PC-3 (cell line): ENCODE measurements around the gene LRRC4B. TPM values are rescaled to one million over a fixed set of nuclear protein-coding genes. Genes with fewer than 3 reads are reported as not detected.

Source experiments
- ATAC-seq: fragments of 200-7000 bp; cut with Tn5 transposase; 2 replicates; pipeline ENCODE4 v1.9.1; 2020; ENCODE audit warnings: mild to moderate bottlenecking, moderate library complexity
- BruUV-seq: library from RNA; stranded (reverse); fragments of 400-500 nt; replicated peaks from 2 replicates; lab custom pipeline; 2021; lab: Mats Ljungman, UMichigan
- CTCF ChIA-PET: fragments of 300-600 bp; sonication (Branson Sonifier 250); formaldehyde crosslinking; loops from one replicate; lab custom pipeline; 2022; ENCODE audit warnings: antibody characterized with exemption; lab: Charles Lee
- POLR2A ChIA-PET: fragments of 300-600 bp; sonication (Branson Sonifier 250); formaldehyde crosslinking; loops from one replicate; lab custom pipeline; 2022; ENCODE audit warnings: antibody characterized with exemption; ENCODE audit not compliant: unreplicated experiment; lab: Charles Lee
- DNase-seq: peaks from one replicate; pipeline ENCODE4 v3.0.0-alpha.2; 2015
- H2AFZ ChIP-seq: fragments of 300-600 bp; sonication (generic); 2 replicates; pipeline ENCODE4 v1.6.0; 2016; ENCODE audit warnings: antibody characterized with exemption, low read length
- H3F3A ChIP-seq: fragments of 300-600 bp; sonication (generic); one replicate; pipeline ENCODE4 v1.6.0; 2017; ENCODE audit warnings: antibody characterized with exemption, low read length, control low read depth, mild to moderate bottlenecking; ENCODE audit not compliant: unreplicated experiment
- H3K27ac ChIP-seq: fragments of 300-600 bp; sonication (generic); 2 replicates; pipeline ENCODE4 v1.5.1; 2016; ENCODE audit warnings: mild to moderate bottlenecking, low read length
- H3K27me3 ChIP-seq: fragments of 300-600 bp; sonication (generic); 2 replicates; pipeline ENCODE4 v1.6.1; 2016; ENCODE audit warnings: low read length, mixed read lengths
- H3K36me3 ChIP-seq: fragments of 300-600 bp; sonication (generic); 2 replicates; pipeline ENCODE4 v1.6.1; 2016; ENCODE audit warnings: low read depth, mixed run types, low read length, mixed read lengths
- H3K4me1 ChIP-seq: fragments of 300-600 bp; sonication (generic); 2 replicates; pipeline ENCODE4 v1.5.1; 2016; ENCODE audit warnings: low read length; ENCODE audit not compliant: insufficient read depth
- H3K4me2 ChIP-seq: fragments of 300-600 bp; sonication (generic); 2 replicates; pipeline ENCODE4 v1.6.0; 2016; ENCODE audit warnings: low read length
- H3K4me3 ChIP-seq: fragments of 300-600 bp; sonication (generic); 2 replicates; pipeline ENCODE4 v1.5.1; 2016; ENCODE audit warnings: mild to moderate bottlenecking, low read length, mixed read lengths
- H3K79me2 ChIP-seq: fragments of 300-600 bp; sonication (generic); 2 replicates; pipeline ENCODE4 v1.6.1; 2017; ENCODE audit warnings: low read length, mixed read lengths
- H3K9ac ChIP-seq: fragments of 300-600 bp; sonication (generic); 2 replicates; pipeline ENCODE4 v1.6.0; 2016; ENCODE audit warnings: mild to moderate bottlenecking, low read length
- H3K9me2 ChIP-seq: fragments of 300-600 bp; sonication (generic); replicated peaks from 2 replicates; pipeline ENCODE4 v1.6.1; 2016; ENCODE audit warnings: mixed run types, low read length, mixed read lengths
- H3K9me3 ChIP-seq: fragments of 300-600 bp; sonication (generic); 2 replicates; pipeline ENCODE4 v1.6.1; 2016; ENCODE audit warnings: low read length, mixed read lengths
- H4K20me1 ChIP-seq: fragments of 300-600 bp; sonication (generic); 2 replicates; pipeline ENCODE4 v1.6.1; 2016; ENCODE audit warnings: low read length, mixed read lengths
- CTCF ChIP-seq: fragments of 300-600 bp; sonication (generic); conservative IDR thresholded peaks from 2 replicates; pipeline ENCODE4 v1.5.1; 2017; ENCODE audit warnings: antibody characterized with exemption, low read depth, mild to moderate bottlenecking, low read length
- EZH2 ChIP-seq: fragments of 300-600 bp; sonication (generic); IDR thresholded peaks from one replicate; pipeline ENCODE4 v1.6.1; 2017; ENCODE audit warnings: antibody characterized with exemption, mild to moderate bottlenecking, low read length; ENCODE audit not compliant: unreplicated experiment
- EZH2phosphoT487 ChIP-seq: fragments of 300-600 bp; sonication (generic); IDR thresholded peaks from 2 replicates; pipeline ENCODE4 v1.6.1; 2018; ENCODE audit warnings: mild to moderate bottlenecking, antibody characterized with exemption, low read length, borderline replicate concordance
- intact Hi-C: fragments of 100-400 bp; cut with micrococcal nuclease; formaldehyde crosslinking; loops from 2 replicates; pipeline ENCODE4 v1.9.0; 2023
- total RNA-seq: library from RNA; depleted of rRNA; stranded (reverse); fragments of >200 nt; gene quantifications from 2 replicates; pipeline ENCODE4 v1.2.3, GENCODE V29; 2014

LRRC4B gene
- total RNA-seq, 1 experiment from 2014 or later = 0.26 TPM

GRCh38 chr19:50496189-50497021 is 71.8 kb downstream of the LRRC4B start:
- Histone ChIP-seq H3K9ac (no peak overlapping the region), H3K4me1 (no peaks in the 10 kb centered on the region), H3K9me2 (no peaks in the 10 kb centered on the region), H3K4me3 (no peak overlapping the region), H3K4me2 (no peak overlapping the region), H3K27me3 (no peaks in the 10 kb centered on the region), H2AFZ (no peak overlapping the region), H3K9me3 (no peaks in the 10 kb centered on the region), H3K79me2 (no peaks in the 10 kb centered on the region), H3K27ac (no peak overlapping the region), H3F3A (no peaks in the 10 kb centered on the region), H3K36me3 (no peaks in the 10 kb centered on the region), H4K20me1 (no peaks in the 10 kb centered on the region)
- CTCF ChIA-PET = interaction anchor here (0.8 kb wide), 1 partner anchor 41 kb away, joined by 3 read pairs; no protein-coding TSS in a partner anchor
- DNase-seq (no peak), ATAC-seq (peak; percentile 54)
- intact Hi-C loops = no loop called here
- POLR2A ChIA-PET = no interaction called here
- no peak for TF ChIP-seq CTCF
- TF ChIP-seq EZH2 = no peak
- TF ChIP-seq EZH2phosphoT487 = no peak
- no TSS peak for BruUV-seq

DNA sequence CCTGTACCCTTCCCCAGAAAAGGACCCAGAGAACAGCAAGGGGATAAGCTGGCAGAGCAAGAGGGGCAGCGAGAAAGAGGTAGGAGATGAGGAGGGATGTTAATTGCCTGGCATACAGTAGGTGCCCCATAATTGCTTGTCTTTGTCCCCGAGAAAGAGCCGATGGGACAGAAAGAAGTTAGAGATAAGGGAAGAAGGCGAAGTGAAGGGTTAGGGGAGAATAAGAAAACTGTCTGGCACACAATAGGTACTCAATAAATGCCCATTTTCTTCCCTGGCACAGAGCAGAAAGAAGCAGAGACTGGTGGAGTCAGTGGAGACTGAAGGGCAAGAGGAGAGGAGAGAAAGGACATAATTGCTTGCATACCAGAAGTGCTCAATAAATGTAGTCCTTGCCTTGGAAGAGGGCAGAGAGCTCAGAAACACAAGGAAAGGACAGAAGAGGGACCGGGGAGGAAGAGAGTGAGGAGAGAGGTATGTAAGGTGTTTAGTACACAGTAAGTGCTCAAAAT is 73.2 kb downstream of the LRRC4B start:
- Histone ChIP-seq H3K9me2 (no peaks in the 10 kb centered on the region), H3K4me1 (no peaks in the 10 kb centered on the region), H3K27ac (no peak overlapping the region), H3K9me3 (no peaks in the 10 kb centered on the region), H3K79me2 (no peaks in the 10 kb centered on the region), H3K27me3 (no peaks in the 10 kb centered on the region), H3K4me2 (no peak overlapping the region), H3F3A (no peaks in the 10 kb centered on the region), H3K36me3 (no peaks in the 10 kb centered on the region), H3K9ac (no peak overlapping the region), H3K4me3 (no peak overlapping the region), H4K20me1 (no peaks in the 10 kb centered on the region), H2AFZ (no peak overlapping the region)
- intact Hi-C loops = no loop called here
- CTCF ChIA-PET = no interaction called here
- POLR2A ChIA-PET = no interaction called here
- DNase-seq (no peak), ATAC-seq (no peak)
- no TSS peak for BruUV-seq
- TF ChIP-seq EZH2phosphoT487 = no peak
- no peak for TF ChIP-seq CTCF
- no peak for TF ChIP-seq EZH2
